Spleen (tissue), 7 donors: Measurements from ENCODE around the gene PAQR6.

ENCODE experiments used
- POLR2A ChIP-seq, 3 donors: fragments of 450-650 bp; IDR thresholded peaks; one replicate each; pipeline ENCODE4 v1.5.1; 2017; ENCODE audit warnings: antibody characterized with exemption in 3 of 3, mild to moderate bottlenecking in 1 of 3
- POLR2AphosphoS5 ChIP-seq, 3 donors: sonication (generic); formaldehyde crosslinking; IDR thresholded peaks; one replicate each; pipeline ENCODE4 v1.5.1; 2017; ENCODE audit warnings: antibody characterized with exemption in 3 of 3
- TF ChIP-seq, protein P1 (sequence below), 11 experiments: fragments of 200-600 bp in 7 of 11; fragments of 450-650 bp in 4 of 11; sonication (generic) in 4 of 11; IDR thresholded peaks in 8 of 11; conservative IDR thresholded peaks in 3 of 11; 1 replicate in 7 of 11; 2 replicates in 4 of 11; pipeline versions ENCODE4 v1.4.0 to v1.8.0; 2016 to 2021; ENCODE audit warnings: antibody characterized with exemption in 11 of 11, inconsistent platforms in 4 of 11, mild to moderate bottlenecking in 1 of 11
- donor health status: DM: no; HTN: no; CAD: no; lungs with moderate emphysema.
- donor health status: DM: no; HTN: no; CAD: no.
- donor health status: DM: no; HTN: no; CAD: no.

- TF ChIP-seq POLR2AphosphoS5 (IDR thresholded peaks at IDR 0.05), result no peak
- TF ChIP-seq POLR2A (IDR thresholded peaks at IDR 0.05), result no peak
- TF ChIP-seq, protein P1, sequence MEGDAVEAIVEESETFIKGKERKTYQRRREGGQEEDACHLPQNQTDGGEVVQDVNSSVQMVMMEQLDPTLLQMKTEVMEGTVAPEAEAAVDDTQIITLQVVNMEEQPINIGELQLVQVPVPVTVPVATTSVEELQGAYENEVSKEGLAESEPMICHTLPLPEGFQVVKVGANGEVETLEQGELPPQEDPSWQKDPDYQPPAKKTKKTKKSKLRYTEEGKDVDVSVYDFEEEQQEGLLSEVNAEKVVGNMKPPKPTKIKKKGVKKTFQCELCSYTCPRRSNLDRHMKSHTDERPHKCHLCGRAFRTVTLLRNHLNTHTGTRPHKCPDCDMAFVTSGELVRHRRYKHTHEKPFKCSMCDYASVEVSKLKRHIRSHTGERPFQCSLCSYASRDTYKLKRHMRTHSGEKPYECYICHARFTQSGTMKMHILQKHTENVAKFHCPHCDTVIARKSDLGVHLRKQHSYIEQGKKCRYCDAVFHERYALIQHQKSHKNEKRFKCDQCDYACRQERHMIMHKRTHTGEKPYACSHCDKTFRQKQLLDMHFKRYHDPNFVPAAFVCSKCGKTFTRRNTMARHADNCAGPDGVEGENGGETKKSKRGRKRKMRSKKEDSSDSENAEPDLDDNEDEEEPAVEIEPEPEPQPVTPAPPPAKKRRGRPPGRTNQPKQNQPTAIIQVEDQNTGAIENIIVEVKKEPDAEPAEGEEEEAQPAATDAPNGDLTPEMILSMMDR (IDR thresholded peaks at IDR 0.05 in 8 of 11, conservative IDR thresholded peaks at IDR 0.05 in 3 of 11), result no peak
Measured at GRCh38 chr1:156226116-156226538, 21.7 kb downstream of the PAQR6 start.
